ENCODE results near the gene ROCK2. TPM values are rescaled to one million over a fixed set of nuclear protein-coding genes. Genes with fewer than 3 reads are reported as not detected.
"Not testable (repeated sequence)": the region's sequence is repeated elsewhere in the genome, so short reads cannot be mapped to it uniquely, and the experiment has no call there.

ROCK2 gene
- total RNA-seq, 1 donor from 2014 or later: 20.0 TPM

DNA sequence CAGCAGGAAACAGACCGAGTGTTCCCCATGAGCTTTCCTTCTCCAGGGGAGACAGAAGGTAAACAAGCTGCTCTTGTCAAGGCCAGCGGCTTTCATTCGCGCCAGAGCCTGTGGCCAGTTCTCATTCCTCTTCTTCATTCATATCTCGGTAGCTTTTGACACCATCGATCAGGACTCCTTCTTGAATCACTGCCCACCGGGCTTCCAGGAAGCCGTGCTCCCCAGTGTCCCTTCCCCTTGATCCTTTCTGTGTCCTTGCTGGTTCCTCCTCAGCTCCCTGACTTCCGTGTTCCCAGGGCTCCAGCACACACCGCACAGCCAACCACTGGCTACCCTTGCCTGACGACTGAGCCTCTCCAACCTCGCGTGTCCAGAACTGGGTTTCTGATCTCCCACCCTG lies 175.1 kb downstream of the ROCK2 start:
- FAIRE-seq: no peak
- no peaks in the 10 kb centered on the region for H3K36me3 ChIP-seq (ENCODE audit: control insufficient read depth, insufficient read depth, low read length)
- DNase-seq (ENCODE audit: low read depth): no peak
- H3K27me3 ChIP-seq (ENCODE audit: control insufficient read depth, insufficient read depth, low read length): no peaks in the 10 kb centered on the region
- H3K4me3 ChIP-seq (ENCODE audit: low read depth, low read length): no peak overlapping the region
- no peak for TF ChIP-seq CTCF (IDR thresholded peaks at IDR 0.05; ENCODE audit: insufficient read depth, low read length, severe bottlenecking)

GRCh38 chr2:11168488-11168887 lies 175.9 kb downstream of the ROCK2 start:
- Histone ChIP-seq H3K36me3 (ENCODE audit: control insufficient read depth, insufficient read depth, low read length) (no peaks in the 10 kb centered on the region), H3K27me3 (ENCODE audit: control insufficient read depth, insufficient read depth, low read length) (no peaks in the 10 kb centered on the region), H3K4me3 (ENCODE audit: low read depth, low read length) (no peak overlapping the region)
- DNase-seq (ENCODE audit: low read depth) (no peak), FAIRE-seq (no peak)
- TF ChIP-seq CTCF (IDR thresholded peaks at IDR 0.05; ENCODE audit: insufficient read depth, low read length, severe bottlenecking): no peak

DNA sequence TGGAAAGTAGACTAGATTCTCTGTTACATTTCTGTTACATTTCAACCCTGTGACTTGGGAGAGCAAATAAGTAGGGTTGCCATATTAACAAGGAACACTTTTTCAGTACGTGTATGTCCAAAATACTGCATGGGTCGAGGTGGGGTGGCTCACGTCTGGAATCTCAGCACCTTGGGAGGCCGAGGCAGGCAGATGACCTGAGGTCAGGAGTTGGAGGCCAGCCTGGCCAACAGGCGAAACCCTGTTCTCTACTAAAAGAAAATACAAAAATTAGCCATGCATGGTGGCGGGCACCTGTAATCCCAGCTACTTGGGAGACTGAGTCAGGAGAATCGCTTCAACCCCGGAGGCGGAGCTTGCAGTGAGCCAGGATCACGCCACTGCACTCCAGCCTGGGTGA lies 178.0 kb downstream of the ROCK2 start:
- FAIRE-seq (no peak), DNase-seq (ENCODE audit: low read depth) (no peak)
- TF ChIP-seq CTCF (IDR thresholded peaks at IDR 0.05; ENCODE audit: insufficient read depth, low read length, severe bottlenecking): no peak
- no peaks in the 10 kb centered on the region for H3K27me3 ChIP-seq (ENCODE audit: control insufficient read depth, insufficient read depth, low read length)
- H3K4me3 ChIP-seq (ENCODE audit: low read depth, low read length): no peak overlapping the region
- no peaks in the 10 kb centered on the region for H3K36me3 ChIP-seq (ENCODE audit: control insufficient read depth, insufficient read depth, low read length)

- not testable (repeated sequence) for DNase-seq (ENCODE audit: low read depth); H3K4me3 ChIP-seq (ENCODE audit: low read depth, low read length); H3K36me3 ChIP-seq (ENCODE audit: control insufficient read depth, insufficient read depth, low read length); FAIRE-seq; H3K27me3 ChIP-seq (ENCODE audit: control insufficient read depth, insufficient read depth, low read length)
Measured at GRCh38 chr2:11165046-11165445, 179.4 kb downstream of the ROCK2 start.

- DNase-seq (ENCODE audit: low read depth): no peak
- Histone ChIP-seq H3K27me3 (ENCODE audit: control insufficient read depth, insufficient read depth, low read length) (no peaks in the 10 kb centered on the region), H3K36me3 (ENCODE audit: control insufficient read depth, insufficient read depth, low read length) (no peaks in the 10 kb centered on the region), H3K4me3 (ENCODE audit: low read depth, low read length) (no peak overlapping the region)
- FAIRE-seq: no peak
- TF ChIP-seq CTCF (IDR thresholded peaks at IDR 0.05; ENCODE audit: insufficient read depth, low read length, severe bottlenecking): no peak
Measured at GRCh38 chr2:11163439-11164317, 180.8 kb downstream of the ROCK2 start.

DNA sequence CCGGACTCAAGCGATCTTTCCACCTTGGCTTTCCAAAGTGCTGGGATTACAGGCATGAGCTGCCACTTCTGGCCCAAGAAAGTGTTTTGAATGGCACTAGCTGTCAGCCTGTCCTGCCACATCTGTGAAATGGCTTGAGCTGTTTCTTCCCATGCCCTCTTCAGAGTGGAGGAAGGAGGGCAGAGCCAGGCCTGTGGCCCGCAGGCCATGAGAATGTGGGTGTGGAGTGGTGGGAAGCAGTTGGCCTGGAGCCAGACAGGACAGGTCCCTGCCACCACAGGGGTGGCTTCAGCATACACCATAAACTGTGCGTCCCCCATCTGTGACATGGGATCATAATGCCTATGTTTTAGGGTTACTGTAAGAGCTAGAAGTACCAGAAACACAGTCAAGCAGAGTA lies 182.7 kb downstream of the ROCK2 start:
- no peak for TF ChIP-seq CTCF (IDR thresholded peaks at IDR 0.05; ENCODE audit: insufficient read depth, low read length, severe bottlenecking)
- H3K27me3 ChIP-seq (ENCODE audit: control insufficient read depth, insufficient read depth, low read length): no peaks in the 10 kb centered on the region
- no peak for FAIRE-seq
- no peak overlapping the region for H3K4me3 ChIP-seq (ENCODE audit: low read depth, low read length)
- no peaks in the 10 kb centered on the region for H3K36me3 ChIP-seq (ENCODE audit: control insufficient read depth, insufficient read depth, low read length)
- DNase-seq (ENCODE audit: low read depth): no peak

All from bronchial epithelial cell (primary cell).